Keratinocyte (primary cell): ENCODE measurements around the gene UFD1. TPM values are rescaled to one million over a fixed set of nuclear protein-coding genes. Genes with fewer than 3 reads are reported as not detected.

Source experiments
- DNase-seq: peaks from one replicate; pipeline ENCODE4 v3.0.0-alpha.2; 2011; ENCODE audit warnings: low read depth, missing footprints, low spot score
- FAIRE-seq: peaks from 2 replicates; lab custom pipeline; 2011; peaks lifted over from hg19 to GRCh38; lab: Jason Lieb, UNC
- H2AFZ ChIP-seq: 2 replicates; pipeline ENCODE4 v1.6.0; 2012; ENCODE audit warnings: low read length, control low read depth, inconsistent platforms; ENCODE audit not compliant: control insufficient read depth
- H3K27ac ChIP-seq: 2 replicates; pipeline ENCODE4 v1.5.1; 2011; ENCODE audit warnings: low read length; ENCODE audit not compliant: control insufficient read depth, insufficient read depth
- H3K27me3 ChIP-seq: 3 replicates; pipeline ENCODE4 v1.6.0; 2011; ENCODE audit warnings: low read length; ENCODE audit not compliant: control insufficient read depth, insufficient read depth; ENCODE audit errors: extremely low read depth
- H3K36me3 ChIP-seq, 2 experiments: 2 replicates in 1 of 2; 3 replicates in 1 of 2; pipeline ENCODE4 v1.5.1; 2011; ENCODE audit warnings: low read length in 2 of 2, mild to moderate bottlenecking in 1 of 2; ENCODE audit not compliant: control insufficient read depth in 2 of 2, insufficient read depth in 2 of 2; ENCODE audit errors: extremely low read depth in 1 of 2
- H3K4me1 ChIP-seq: 3 replicates; pipeline ENCODE4 v1.5.1; 2011; ENCODE audit warnings: low read length; ENCODE audit not compliant: control insufficient read depth, insufficient read depth; ENCODE audit errors: extremely low read depth
- H3K4me2 ChIP-seq: 3 replicates; pipeline ENCODE4 v1.6.0; 2011; ENCODE audit warnings: low read depth, low read length; ENCODE audit not compliant: control insufficient read depth, insufficient read depth; ENCODE audit errors: extremely low read depth
- H3K4me3 ChIP-seq, 3 experiments: fragments of 200-600 bp in 1 of 3; sonication (generic) in 1 of 3; 2 replicates in 2 of 3; 3 replicates in 1 of 3; pipeline ENCODE4 v1.5.1; 2011 to 2016; ENCODE audit warnings: low read length in 3 of 3, mild to moderate bottlenecking in 3 of 3, control low read depth in 2 of 3, inconsistent platforms in 1 of 3, low read depth in 1 of 3, mixed read lengths in 1 of 3, mixed run types in 1 of 3, moderate library complexity in 1 of 3; ENCODE audit not compliant: control insufficient read depth in 2 of 3, insufficient read depth in 2 of 3; ENCODE audit errors: extremely low read depth in 1 of 3
- H3K79me2 ChIP-seq: 2 replicates; pipeline ENCODE4 v1.6.0; 2012; ENCODE audit warnings: low read length; ENCODE audit not compliant: control insufficient read depth, insufficient read depth
- H3K9ac ChIP-seq: 3 replicates; pipeline ENCODE4 v1.6.0; 2011; ENCODE audit warnings: low read length; ENCODE audit not compliant: control insufficient read depth, insufficient read depth; ENCODE audit errors: extremely low read depth
- H3K9me1 ChIP-seq: 3 replicates; pipeline ENCODE4 v1.6.0; 2011; ENCODE audit warnings: low read length; ENCODE audit not compliant: control insufficient read depth, insufficient read depth; ENCODE audit errors: extremely low read depth
- H3K9me3 ChIP-seq: 2 replicates; pipeline ENCODE4 v1.5.1; 2012; ENCODE audit warnings: low read depth, low read length; ENCODE audit not compliant: control insufficient read depth
- H4K20me1 ChIP-seq: 3 replicates; pipeline ENCODE4 v1.6.0; 2011; ENCODE audit warnings: low read length; ENCODE audit not compliant: control insufficient read depth, insufficient read depth; ENCODE audit errors: extremely low read depth
- EZH2 ChIP-seq: IDR thresholded peaks from one replicate; pipeline ENCODE4 v1.6.1; 2012; ENCODE audit warnings: inconsistent platforms, mild to moderate bottlenecking, low read length, moderate library complexity
- dilution Hi-C: fragments of 300-500 bp; cut with MboI; formaldehyde crosslinking; loops from one replicate; pipeline ENCODE4 v1.7.0; 2020; ENCODE audit warnings: low sequenced_read_pairs; ENCODE audit not compliant: extremely low pct_ligation_motif_present
- polyA plus RNA-seq, 5 experiments: library from polyadenylated mRNA; depleted of rRNA in 3 of 5; stranded (reverse) in 3 of 5; stranded (forward) in 1 of 5; unstranded in 1 of 5; fragments of >200 nt; gene quantifications; 1 replicate in 1 of 5; 2 replicates in 3 of 5; 3 replicates in 1 of 5; pipeline versions ENCODE4 v1.2.1 to v1.2.3, GENCODE V29; 2011 to 2012; ENCODE audit warnings: missing spikeins in 2 of 5, low read depth in 1 of 5, low replicate concordance in 1 of 5
- TF ChIP-seq, protein P1 (sequence below), 3 experiments: IDR thresholded peaks in 1 of 3; conservative IDR thresholded peaks in 1 of 3; optimal IDR thresholded peaks in 1 of 3; 2 replicates in 2 of 3; 3 replicates in 1 of 3; pipeline versions ENCODE3 to v1.5.1; 2011; ENCODE audit warnings: low read length in 3 of 3, mild to moderate bottlenecking in 3 of 3, moderate library complexity in 2 of 3, control low read depth in 1 of 3, inconsistent platforms in 1 of 3; ENCODE audit not compliant: insufficient read depth in 2 of 3; ENCODE audit errors: extremely low read depth in 1 of 3

UFD1 gene
- polyA plus RNA-seq, 1 donor (not counting 4 experiments of a cell fraction or from before 2014, with no cell fraction given), result 145 TPM

DNA sequence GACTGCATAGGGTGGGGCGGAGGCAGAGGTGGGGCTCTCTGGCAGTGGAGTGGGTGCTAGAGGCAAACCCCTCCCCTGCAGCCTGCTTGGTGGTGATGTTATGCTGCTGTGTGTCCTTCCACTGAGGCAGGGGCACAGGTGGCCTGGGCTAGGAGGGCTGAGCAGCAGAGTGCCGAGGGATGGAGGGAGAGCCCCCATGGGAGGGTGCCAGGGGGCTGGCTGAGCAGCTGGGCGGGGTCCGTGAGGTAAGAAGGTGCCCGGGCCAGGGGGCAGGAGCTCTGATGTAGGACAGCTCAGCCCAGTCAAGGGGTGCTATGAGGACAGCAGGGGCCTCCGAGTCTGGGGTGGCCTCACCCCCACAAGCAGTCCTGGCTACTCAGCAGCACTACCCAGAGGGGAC is 41.0 kb upstream of the UFD1 start:
- TF ChIP-seq EZH2, result no peak
- TF ChIP-seq, protein P1, sequence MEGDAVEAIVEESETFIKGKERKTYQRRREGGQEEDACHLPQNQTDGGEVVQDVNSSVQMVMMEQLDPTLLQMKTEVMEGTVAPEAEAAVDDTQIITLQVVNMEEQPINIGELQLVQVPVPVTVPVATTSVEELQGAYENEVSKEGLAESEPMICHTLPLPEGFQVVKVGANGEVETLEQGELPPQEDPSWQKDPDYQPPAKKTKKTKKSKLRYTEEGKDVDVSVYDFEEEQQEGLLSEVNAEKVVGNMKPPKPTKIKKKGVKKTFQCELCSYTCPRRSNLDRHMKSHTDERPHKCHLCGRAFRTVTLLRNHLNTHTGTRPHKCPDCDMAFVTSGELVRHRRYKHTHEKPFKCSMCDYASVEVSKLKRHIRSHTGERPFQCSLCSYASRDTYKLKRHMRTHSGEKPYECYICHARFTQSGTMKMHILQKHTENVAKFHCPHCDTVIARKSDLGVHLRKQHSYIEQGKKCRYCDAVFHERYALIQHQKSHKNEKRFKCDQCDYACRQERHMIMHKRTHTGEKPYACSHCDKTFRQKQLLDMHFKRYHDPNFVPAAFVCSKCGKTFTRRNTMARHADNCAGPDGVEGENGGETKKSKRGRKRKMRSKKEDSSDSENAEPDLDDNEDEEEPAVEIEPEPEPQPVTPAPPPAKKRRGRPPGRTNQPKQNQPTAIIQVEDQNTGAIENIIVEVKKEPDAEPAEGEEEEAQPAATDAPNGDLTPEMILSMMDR (optimal IDR thresholded peaks at IDR 0.05 in 1 of 3, IDR thresholded peaks at IDR 0.05 in 1 of 3, conservative IDR thresholded peaks at IDR 0.05 in 1 of 3; ENCODE audit: extremely low read depth in 1 of 3, insufficient read depth in 2 of 3, low read length in 3 of 3), result no peak
- Histone ChIP-seq H3K9me3 (no peaks in the 10 kb centered on the region), H3K36me3 (peaks cover 0 to 12% of the 10 kb centered on the region in 2 experiments), H3K4me1 (peaks cover 2% of the 10 kb centered on the region), H3K79me2 (no peaks in the 10 kb centered on the region), H3K9me1 (no peaks in the 10 kb centered on the region), H3K9ac (no peak overlapping the region), H3K27me3 (peaks cover 22% of the 10 kb centered on the region), H3K4me3 (no peak overlapping the region), H4K20me1 (peaks cover 4% of the 10 kb centered on the region), H3K27ac (no peak overlapping the region), H3K4me2 (no peak overlapping the region), H2AFZ (no peak overlapping the region)
- dilution Hi-C loops, result loop anchor here (10.0 kb wide), 1 partner anchor 55 kb away; no protein-coding TSS in a partner anchor
- no peak for FAIRE-seq
- DNase-seq, result no peak

GRCh38 chr22:19519041-19519926 is 40.3 kb upstream of the UFD1 start:
- H3K27me3 ChIP-seq, result peaks cover 15% of the 10 kb centered on the region
- no peak overlapping the region for H2AFZ ChIP-seq
- no peaks in the 10 kb centered on the region for H3K9me3 ChIP-seq
- H3K9ac ChIP-seq, result no peak overlapping the region
- peaks cover 2% of the 10 kb centered on the region for H3K4me1 ChIP-seq
- H3K36me3 ChIP-seq, result peaks cover 0 to 17% of the 10 kb centered on the region in 2 experiments
- no peak overlapping the region for H3K27ac ChIP-seq
- no peak overlapping the region for H3K4me3 ChIP-seq
- DNase-seq (no peak), FAIRE-seq (no peak)
- no peaks in the 10 kb centered on the region for H3K79me2 ChIP-seq
- dilution Hi-C loops, result no loop called here
- no peak for TF ChIP-seq EZH2
- TF ChIP-seq, protein P1 (optimal IDR thresholded peaks at IDR 0.05 in 1 of 3, IDR thresholded peaks at IDR 0.05 in 1 of 3, conservative IDR thresholded peaks at IDR 0.05 in 1 of 3; ENCODE audit: extremely low read depth in 1 of 3, insufficient read depth in 2 of 3, low read length in 3 of 3), result no peak
- H3K4me2 ChIP-seq, result no peak overlapping the region
- H3K9me1 ChIP-seq, result no peaks in the 10 kb centered on the region
- peaks cover 4% of the 10 kb centered on the region for H4K20me1 ChIP-seq
